OCI-LY7 (cell line): ENCODE measurements around the gene CNPY1.

Experiments used
- EZH2phosphoT487 ChIP-seq: fragments of 200-600 bp; sonication (generic); IDR thresholded peaks from 2 replicates; pipeline ENCODE4 v1.6.1; 2018; ENCODE audit warnings: low read depth, borderline replicate concordance, mild to moderate bottlenecking, mixed run types, antibody characterized with exemption, low read length, moderate library complexity, mixed read lengths
- TF ChIP-seq, protein P1 (sequence below): fragments of 200-600 bp; sonication (generic); conservative IDR thresholded peaks from 2 replicates; pipeline ENCODE4 v1.5.1; 2014; ENCODE audit warnings: mild to moderate bottlenecking, antibody characterized with exemption, low read length, moderate library complexity, mixed read lengths

DNA sequence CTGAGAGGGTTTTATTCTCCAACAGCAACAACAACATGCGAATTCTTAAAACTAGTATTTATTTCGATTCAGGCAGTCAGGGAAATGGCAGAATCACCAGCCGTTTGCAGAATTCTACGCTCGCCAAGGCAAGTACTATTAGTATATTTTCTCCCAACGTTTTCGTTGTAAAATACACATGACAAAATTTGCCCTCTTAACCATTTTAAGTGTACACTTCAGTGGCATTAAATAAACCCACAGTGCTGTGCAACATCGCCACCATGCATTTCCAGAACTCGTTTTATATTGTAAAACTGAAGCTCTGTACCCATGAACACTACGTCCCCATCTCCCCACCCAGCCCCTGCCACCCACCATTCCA, 77.6 kb downstream of the CNPY1 start:
- TF ChIP-seq, protein P1, sequence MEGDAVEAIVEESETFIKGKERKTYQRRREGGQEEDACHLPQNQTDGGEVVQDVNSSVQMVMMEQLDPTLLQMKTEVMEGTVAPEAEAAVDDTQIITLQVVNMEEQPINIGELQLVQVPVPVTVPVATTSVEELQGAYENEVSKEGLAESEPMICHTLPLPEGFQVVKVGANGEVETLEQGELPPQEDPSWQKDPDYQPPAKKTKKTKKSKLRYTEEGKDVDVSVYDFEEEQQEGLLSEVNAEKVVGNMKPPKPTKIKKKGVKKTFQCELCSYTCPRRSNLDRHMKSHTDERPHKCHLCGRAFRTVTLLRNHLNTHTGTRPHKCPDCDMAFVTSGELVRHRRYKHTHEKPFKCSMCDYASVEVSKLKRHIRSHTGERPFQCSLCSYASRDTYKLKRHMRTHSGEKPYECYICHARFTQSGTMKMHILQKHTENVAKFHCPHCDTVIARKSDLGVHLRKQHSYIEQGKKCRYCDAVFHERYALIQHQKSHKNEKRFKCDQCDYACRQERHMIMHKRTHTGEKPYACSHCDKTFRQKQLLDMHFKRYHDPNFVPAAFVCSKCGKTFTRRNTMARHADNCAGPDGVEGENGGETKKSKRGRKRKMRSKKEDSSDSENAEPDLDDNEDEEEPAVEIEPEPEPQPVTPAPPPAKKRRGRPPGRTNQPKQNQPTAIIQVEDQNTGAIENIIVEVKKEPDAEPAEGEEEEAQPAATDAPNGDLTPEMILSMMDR = no peak
- TF ChIP-seq EZH2phosphoT487 = no peak
